Epithelial cell of esophagus (primary cell): ENCODE results near the gene REEP3.

ENCODE experiments used
- DNase-seq: peaks from one replicate; pipeline ENCODE4 v3.0.0; 2010; ENCODE audit warnings: low read depth
- H3K4me3 ChIP-seq: 2 replicates; pipeline ENCODE4 v1.5.1; 2011; ENCODE audit warnings: mild to moderate bottlenecking, low read length, control low read depth
- CTCF ChIP-seq: IDR thresholded peaks from 2 replicates; pipeline ENCODE4 v1.5.1; 2011; ENCODE audit warnings: low read depth, mild to moderate bottlenecking, low read length, control low read depth, inconsistent platforms; ENCODE audit not compliant: insufficient read depth; ENCODE audit errors: missing control alignments

The REEP3 gene

GRCh38 chr10:63624701-63625100 is 103.5 kb downstream of the REEP3 start:
- no peak for DNase-seq
- no peak for TF ChIP-seq CTCF

GRCh38 chr10:63627396-63627795 is 106.2 kb downstream of the REEP3 start:
- no peak for TF ChIP-seq CTCF
- no peak for DNase-seq

More at GRCh38 chr10:63624701-63625100, 103.5 kb downstream of the REEP3 start:
- no peak overlapping the region for H3K4me3 ChIP-seq

GRCh38 chr10:63627881-63628296 is 106.7 kb downstream of the REEP3 start:
- TF ChIP-seq CTCF = no peak
- H3K4me3 ChIP-seq = no peak overlapping the region
- no peak for DNase-seq

More at GRCh38 chr10:63627396-63627795, 106.2 kb downstream of the REEP3 start:
- H3K4me3 ChIP-seq = no peak overlapping the region

GRCh38 chr10:63628526-63629362 is 107.5 kb downstream of the REEP3 start:
- DNase-seq = peak; percentile 65
- peak overlapping the region; percentile 72 for H3K4me3 ChIP-seq
- TF ChIP-seq CTCF = no peak

- peak overlapping the region; percentile 72 for H3K4me3 ChIP-seq
- peak; percentile 76 for TF ChIP-seq CTCF
- DNase-seq = peak; percentile 97
Measured at GRCh38 chr10:63629363-63630084, 108.3 kb downstream of the REEP3 start.

GRCh38 chr10:63630085-63630930 is 109.1 kb downstream of the REEP3 start:
- H3K4me3 ChIP-seq = peak overlapping the region; percentile 72
- TF ChIP-seq CTCF = no peak
- DNase-seq = peak; percentile 86
